ENCODE data around the gene EFCAB8. TPM values are rescaled to one million over a fixed set of nuclear protein-coding genes. Genes with fewer than 3 reads are reported as not detected.
"Not testable (repeated sequence)": the region's sequence is repeated elsewhere in the genome, so short reads cannot be mapped to it uniquely, and the experiment has no call there.

EFCAB8 gene
- total RNA-seq, 1 donor from 2014 or later: 0.54 TPM

DNA sequence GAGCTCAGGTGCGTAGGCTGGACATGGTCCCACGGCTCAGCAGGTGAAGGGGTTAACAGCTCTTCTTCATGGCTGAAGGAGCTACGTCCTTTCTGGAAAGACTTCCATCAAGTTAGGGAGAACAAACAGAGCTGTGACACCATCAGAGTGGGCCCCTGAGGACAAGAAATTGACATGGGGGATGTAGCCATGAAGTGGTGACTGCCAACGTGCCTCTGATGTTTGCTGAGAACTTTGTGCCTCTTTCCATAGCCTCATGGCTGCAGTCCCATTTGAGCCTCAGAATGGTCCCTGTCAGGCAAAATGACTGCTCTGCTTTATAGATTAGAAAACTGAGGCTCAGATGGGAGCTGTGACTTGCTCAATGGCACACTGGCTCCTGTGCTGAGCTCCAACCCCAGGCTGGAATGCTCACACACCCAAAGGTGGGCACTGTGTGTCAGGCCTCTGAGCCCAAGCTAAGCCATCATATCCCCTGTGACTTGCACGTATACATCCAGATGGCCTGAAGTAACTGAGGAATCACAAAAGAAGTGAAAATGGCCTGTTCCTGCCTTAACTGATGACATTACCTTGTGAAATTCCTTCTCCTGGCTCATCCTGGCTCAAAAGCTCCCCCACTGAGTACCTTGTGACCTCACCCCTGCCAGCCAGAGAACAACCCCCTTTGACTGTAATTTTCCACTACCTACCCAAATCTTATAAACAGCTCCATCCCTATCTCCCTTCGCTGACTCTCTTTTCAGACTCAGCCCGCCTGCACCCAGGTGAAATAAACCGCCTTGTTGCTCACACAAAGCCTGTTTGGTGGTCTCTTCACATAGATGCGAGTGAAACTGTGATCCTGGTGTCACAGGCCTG, 115.7 kb downstream of the EFCAB8 start:
- peak; percentile 60 for DNase-seq
- not testable (repeated sequence) for H3K9me3 Mint-ChIP-seq; H3K27me3 Mint-ChIP-seq; H3K36me3 Mint-ChIP-seq (ENCODE audit: low read depth); H3K4me3 Mint-ChIP-seq
- Mint-ChIP-seq H3K27ac (peak overlapping the region; percentile 22), H3K4me1 (peaks cover 17% of the 10 kb centered on the region)
- intact Hi-C loops (cut with micrococcal nuclease): loop anchor here (5.0 kb wide), 1 partner anchor 152 kb away; no protein-coding TSS in a partner anchor

DNA sequence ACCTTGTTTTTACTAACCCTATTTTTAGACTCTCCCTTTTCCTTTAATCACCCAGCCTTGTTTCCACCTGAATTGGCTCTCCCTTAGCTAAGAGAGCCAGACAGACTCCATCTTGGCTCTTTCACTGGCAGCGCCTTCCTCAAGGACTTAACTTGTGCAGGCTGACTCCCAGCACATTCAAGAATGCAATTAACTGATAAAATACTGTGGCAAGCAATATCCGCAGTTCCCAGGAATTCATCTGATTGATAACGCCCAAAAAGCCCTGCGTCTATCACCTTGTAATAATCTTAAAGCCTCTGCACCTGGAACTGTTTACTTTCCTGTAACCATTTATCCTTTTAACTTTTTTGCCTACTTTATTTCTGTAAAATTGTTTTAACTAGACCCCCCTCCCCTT, 116.4 kb downstream of the EFCAB8 start:
- H3K4me1 Mint-ChIP-seq: peaks cover 11% of the 10 kb centered on the region
- H3K27me3 Mint-ChIP-seq; H3K9me3 Mint-ChIP-seq; DNase-seq; H3K36me3 Mint-ChIP-seq (ENCODE audit: low read depth); H3K27ac Mint-ChIP-seq; H3K4me3 Mint-ChIP-seq; intact Hi-C loops (cut with micrococcal nuclease): not testable (repeated sequence)

GRCh38 chr20:32975698-32976674, 117.3 kb downstream of the EFCAB8 start:
- Mint-ChIP-seq H3K4me1 (peaks cover 6% of the 10 kb centered on the region), H3K36me3 (ENCODE audit: low read depth) (peaks cover 3% of the 10 kb centered on the region), H3K27me3 (no peaks in the 10 kb centered on the region), H3K4me3 (no peak overlapping the region), H3K9me3 (peaks cover 7% of the 10 kb centered on the region), H3K27ac (no peak overlapping the region)
- no peak for DNase-seq
- intact Hi-C loops (cut with micrococcal nuclease): no loop called here

DNA sequence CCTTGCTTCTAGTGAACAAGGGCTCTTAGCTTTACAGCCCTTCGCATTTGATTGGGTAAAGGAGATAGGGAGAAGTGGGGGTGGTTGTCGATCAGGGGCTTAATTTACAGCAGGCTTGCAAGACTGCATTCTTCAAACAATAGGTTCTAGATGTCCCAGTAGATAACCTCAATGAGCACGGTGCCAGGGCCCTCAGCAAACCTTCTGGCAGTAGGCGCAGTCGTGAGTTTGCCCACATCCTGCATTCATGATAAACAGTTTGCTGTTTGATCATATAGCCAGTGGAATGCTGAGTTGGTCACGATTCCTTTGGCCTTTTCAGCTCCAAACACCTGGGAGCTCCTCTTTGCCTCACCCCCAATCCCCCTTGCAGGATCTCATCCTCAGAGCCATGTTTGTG, 118.0 kb downstream of the EFCAB8 start:
- no peak overlapping the region for H3K27ac Mint-ChIP-seq

GRCh38 chr20:32977281-32978008, 118.7 kb downstream of the EFCAB8 start:
- Mint-ChIP-seq H3K4me3 (no peak overlapping the region), H3K27me3 (no peaks in the 10 kb centered on the region), H3K36me3 (ENCODE audit: low read depth) (peaks cover 3% of the 10 kb centered on the region), H3K9me3 (peaks cover 7% of the 10 kb centered on the region), H3K27ac (no peak overlapping the region), H3K4me1 (peaks cover 6% of the 10 kb centered on the region)
- intact Hi-C loops (cut with micrococcal nuclease): no loop called here
- DNase-seq: no peak

More for the DNA sequence above, 118.0 kb downstream of the EFCAB8 start:
- intact Hi-C loops (cut with micrococcal nuclease): no loop called here
- Mint-ChIP-seq H3K9me3 (peaks cover 7% of the 10 kb centered on the region), H3K4me3 (no peak overlapping the region), H3K36me3 (ENCODE audit: low read depth) (peaks cover 3% of the 10 kb centered on the region), H3K4me1 (peaks cover 6% of the 10 kb centered on the region), H3K27me3 (no peaks in the 10 kb centered on the region)
- DNase-seq: no peak

DNA sequence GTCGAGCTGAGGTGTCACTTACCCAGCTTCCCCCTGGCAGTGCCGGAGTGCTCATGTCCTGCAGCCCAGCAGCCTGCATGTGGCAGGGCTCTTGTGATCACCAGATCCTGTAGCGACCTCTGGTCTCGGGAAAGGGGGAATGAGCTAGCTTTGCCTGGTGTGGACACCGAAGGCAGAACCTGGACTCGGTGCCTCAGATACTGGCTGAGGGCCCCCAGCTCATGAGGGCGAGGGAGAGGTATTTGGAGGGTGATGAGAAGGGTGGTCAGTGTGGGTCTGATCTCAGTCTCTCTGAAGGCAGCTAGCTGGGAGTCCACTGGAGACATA, 119.2 kb downstream of the EFCAB8 start:
- peaks cover 6% of the 10 kb centered on the region for H3K4me1 Mint-ChIP-seq
- no peak overlapping the region for H3K4me3 Mint-ChIP-seq
- H3K9me3 Mint-ChIP-seq: peaks cover 7% of the 10 kb centered on the region
- no peak for DNase-seq
- H3K36me3 Mint-ChIP-seq (ENCODE audit: low read depth): peaks cover 3% of the 10 kb centered on the region
- H3K27me3 Mint-ChIP-seq: no peaks in the 10 kb centered on the region
- intact Hi-C loops (cut with micrococcal nuclease): no loop called here
- H3K27ac Mint-ChIP-seq: no peak overlapping the region

- peaks cover 3% of the 10 kb centered on the region for H3K36me3 Mint-ChIP-seq (ENCODE audit: low read depth)
- H3K4me3 Mint-ChIP-seq: no peak overlapping the region
- H3K27ac Mint-ChIP-seq: no peak overlapping the region
- peaks cover 7% of the 10 kb centered on the region for H3K9me3 Mint-ChIP-seq
- DNase-seq: no peak
- H3K27me3 Mint-ChIP-seq: no peaks in the 10 kb centered on the region
- peaks cover 6% of the 10 kb centered on the region for H3K4me1 Mint-ChIP-seq
- intact Hi-C loops (cut with micrococcal nuclease): no loop called here
These were observed 120.7 kb downstream of the EFCAB8 start for GRCh38 chr20:32979201-32979998.

DNA sequence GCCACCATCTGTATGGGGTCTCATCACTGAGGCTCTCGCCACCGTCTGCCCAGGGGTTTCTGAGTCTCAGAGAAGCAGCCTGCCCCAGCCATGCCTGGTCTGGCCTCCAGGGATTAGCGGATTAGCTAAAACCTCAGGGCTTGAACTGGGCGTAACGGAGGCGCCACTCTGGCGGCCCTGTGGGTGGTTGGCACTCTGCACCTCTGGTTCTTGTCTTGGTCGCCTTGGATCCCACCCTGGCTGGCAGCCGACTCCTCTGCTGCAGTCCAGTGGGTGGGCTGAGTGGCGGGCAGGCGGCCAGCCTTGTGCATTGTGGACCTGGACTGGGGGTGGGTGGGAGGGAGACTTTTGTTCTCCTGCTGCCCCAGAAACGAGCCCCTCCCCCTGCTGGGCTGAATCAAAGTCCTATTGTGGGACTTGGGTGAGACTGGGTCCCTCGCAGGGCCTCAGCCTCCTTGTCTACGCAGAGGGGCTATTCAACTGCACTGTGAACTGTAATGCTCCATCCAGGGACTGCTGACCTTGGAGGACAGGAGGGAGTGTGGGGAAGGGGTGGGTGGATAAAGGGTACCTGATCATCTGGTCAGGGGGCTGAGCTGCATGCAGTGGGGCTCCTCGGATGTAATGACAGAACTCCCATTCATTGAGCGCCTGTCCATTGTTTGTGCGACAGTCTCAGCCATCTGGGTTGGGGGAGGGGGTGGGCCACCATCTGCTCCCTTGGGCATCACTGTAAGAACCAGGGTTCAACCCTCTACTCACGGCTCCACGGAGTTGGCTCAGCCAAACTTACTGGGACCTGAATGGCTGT, 121.6 kb downstream of the EFCAB8 start:
- H3K27me3 Mint-ChIP-seq: no peaks in the 10 kb centered on the region
- no peak overlapping the region for H3K4me3 Mint-ChIP-seq
- H3K27ac Mint-ChIP-seq: no peak overlapping the region
- peaks cover 3% of the 10 kb centered on the region for H3K4me1 Mint-ChIP-seq
- DNase-seq: no peak
- H3K9me3 Mint-ChIP-seq: peaks cover 7% of the 10 kb centered on the region
- H3K36me3 Mint-ChIP-seq (ENCODE audit: low read depth): peaks cover 3% of the 10 kb centered on the region
- intact Hi-C loops (cut with micrococcal nuclease): no loop called here

DNA sequence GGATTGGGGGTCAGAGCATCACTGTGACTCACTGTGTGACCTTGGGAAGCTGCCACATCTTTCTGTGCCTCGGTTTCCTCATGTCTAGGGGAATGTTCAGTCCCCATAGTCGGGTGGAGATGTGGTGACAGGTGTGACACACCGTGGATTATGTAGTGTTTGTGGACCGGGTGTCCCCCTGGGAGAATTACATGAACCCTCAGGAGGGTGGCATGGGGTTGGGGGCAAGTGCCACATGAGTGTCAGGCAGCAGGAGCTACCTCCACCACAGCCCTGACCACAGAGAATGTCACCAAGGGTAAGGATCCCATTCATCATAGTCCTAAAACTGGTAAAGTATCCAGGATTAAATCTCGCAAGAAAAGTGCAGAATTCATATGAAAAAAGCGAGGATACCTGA, 122.3 kb downstream of the EFCAB8 start:
- no peak overlapping the region for H3K4me3 Mint-ChIP-seq
- H3K9me3 Mint-ChIP-seq: peaks cover 7% of the 10 kb centered on the region
- no peak for DNase-seq
- peaks cover 3% of the 10 kb centered on the region for H3K36me3 Mint-ChIP-seq (ENCODE audit: low read depth)
- H3K4me1 Mint-ChIP-seq: peaks cover 3% of the 10 kb centered on the region
- H3K27ac Mint-ChIP-seq: no peak overlapping the region
- H3K27me3 Mint-ChIP-seq: no peaks in the 10 kb centered on the region
- intact Hi-C loops (cut with micrococcal nuclease): no loop called here

DNA sequence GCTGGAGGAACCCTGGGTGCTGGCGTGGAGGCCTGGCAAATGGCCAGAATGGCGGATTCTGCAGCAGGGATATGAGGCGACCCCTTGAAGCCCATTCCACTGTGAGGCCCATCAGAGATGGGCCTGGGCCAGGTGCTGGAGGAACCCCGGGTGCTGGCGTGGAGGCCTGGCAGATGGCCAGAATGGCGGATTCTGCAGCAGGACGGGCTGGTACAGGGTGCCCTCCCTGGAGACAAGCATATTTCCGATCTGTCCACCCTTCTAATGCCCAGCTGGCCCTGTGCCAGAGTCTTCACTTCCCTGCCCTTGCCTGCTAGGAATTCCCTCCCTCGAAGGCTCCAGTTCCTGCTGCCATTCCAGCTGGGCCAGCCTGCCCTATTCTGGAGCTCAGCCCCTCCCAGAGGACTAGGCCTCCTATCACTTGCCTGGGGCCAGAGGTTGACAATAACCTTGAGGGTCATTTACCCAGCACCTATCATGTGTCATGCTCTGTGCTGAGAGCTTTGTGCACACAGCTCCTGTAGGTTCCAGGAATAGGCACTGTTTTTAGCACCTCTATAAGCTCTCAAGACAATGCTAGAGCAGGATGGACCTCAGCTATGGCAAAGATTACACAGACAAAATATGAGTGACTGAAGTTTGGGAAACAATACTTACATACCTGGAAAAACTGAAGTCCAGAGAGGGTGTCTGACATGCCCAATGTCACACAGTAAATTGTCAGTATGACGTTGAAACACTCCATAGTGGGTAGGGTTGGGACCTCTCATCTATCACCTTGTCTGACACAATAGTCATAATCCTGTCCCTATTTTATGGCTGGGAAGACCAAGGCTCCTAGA, 124.1 kb downstream of the EFCAB8 start:
- H3K36me3 Mint-ChIP-seq (ENCODE audit: low read depth): no peaks in the 10 kb centered on the region
- intact Hi-C loops (cut with micrococcal nuclease): no loop called here
- no peaks in the 10 kb centered on the region for H3K4me1 Mint-ChIP-seq
- DNase-seq: no peak
- no peaks in the 10 kb centered on the region for H3K27me3 Mint-ChIP-seq
- no peak overlapping the region for H3K27ac Mint-ChIP-seq
- H3K9me3 Mint-ChIP-seq: no peaks in the 10 kb centered on the region
- no peak overlapping the region for H3K4me3 Mint-ChIP-seq

GRCh38 chr20:32983459-32984112, 124.9 kb downstream of the EFCAB8 start:
- Mint-ChIP-seq H3K36me3 (ENCODE audit: low read depth) (no peaks in the 10 kb centered on the region), H3K27ac (no peak overlapping the region), H3K9me3 (no peaks in the 10 kb centered on the region), H3K4me1 (no peaks in the 10 kb centered on the region), H3K27me3 (no peaks in the 10 kb centered on the region), H3K4me3 (no peak overlapping the region)
- no peak for DNase-seq
- intact Hi-C loops (cut with micrococcal nuclease): no loop called here

Data from activated CD4-positive, alpha-beta T cell treated with anti-CD3 and anti-CD28 coated beads, Interleukin-2, amount 10 ng/mL, durations not matched to agents 24 days and 14 days (primary cell).